ENCODE measurements around the gene LASP1.
"Not testable (repeated sequence)": the region's sequence is repeated elsewhere in the genome, so short reads cannot be mapped to it uniquely, and the experiment has no call there.

Gene LASP1

GRCh38 chr17:38910325-38910724 lies 40.5 kb downstream of the LASP1 start:
- DNase-seq (ENCODE audit: low read depth) = no peak

- DNase-seq (ENCODE audit: low read depth) = no peak
These were observed 41.3 kb downstream of the LASP1 start for GRCh38 chr17:38911081-38911730.

DNA sequence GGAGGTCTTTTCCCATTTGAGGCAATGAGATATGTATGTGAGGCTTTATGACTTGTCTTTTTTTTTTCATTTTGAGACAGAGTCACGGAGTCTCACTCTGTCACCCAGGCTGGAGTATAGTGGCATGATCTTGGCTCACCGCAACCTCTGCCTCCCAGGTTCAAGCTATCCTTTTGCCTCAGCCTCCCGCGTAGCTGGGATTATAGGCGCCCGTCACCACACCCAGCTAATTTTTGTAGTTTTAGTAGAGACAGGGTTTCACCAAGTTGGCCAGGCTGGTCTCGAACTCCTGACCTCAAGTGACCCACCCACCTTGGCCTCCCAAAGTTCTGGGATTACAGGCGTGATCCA lies 41.8 kb downstream of the LASP1 start:
- not testable (repeated sequence) for DNase-seq (ENCODE audit: low read depth)

DNA sequence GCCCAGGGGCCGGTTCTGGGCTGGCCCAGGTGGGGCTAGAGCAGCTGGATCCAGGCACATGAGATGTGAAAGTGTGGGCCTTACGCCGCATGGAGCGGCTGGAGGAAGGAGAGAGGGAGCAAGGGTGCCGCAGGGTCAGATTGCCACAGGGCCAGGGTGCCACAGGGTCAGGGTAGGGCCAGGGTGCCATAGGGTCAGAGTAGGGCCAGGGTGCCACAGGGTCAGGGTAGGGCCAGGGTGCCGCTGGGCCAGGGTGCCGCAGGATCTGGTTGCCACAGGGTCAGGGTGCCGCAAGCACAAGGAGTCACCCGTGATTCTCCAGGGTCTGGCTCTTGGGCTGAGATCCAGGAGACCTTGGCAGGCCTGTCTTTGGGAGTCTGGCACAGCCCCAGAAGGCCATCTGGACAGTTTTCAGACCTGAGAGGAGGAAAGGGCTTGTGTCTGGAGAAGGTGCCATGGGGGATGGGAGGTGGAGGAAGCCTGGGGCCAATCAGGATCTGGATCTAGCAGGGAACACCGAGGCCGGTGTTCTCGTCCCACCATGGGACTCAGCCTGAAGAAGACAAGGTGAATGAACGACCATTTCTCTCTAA lies 42.5 kb downstream of the LASP1 start:
- no peak for DNase-seq (ENCODE audit: low read depth)

DNA sequence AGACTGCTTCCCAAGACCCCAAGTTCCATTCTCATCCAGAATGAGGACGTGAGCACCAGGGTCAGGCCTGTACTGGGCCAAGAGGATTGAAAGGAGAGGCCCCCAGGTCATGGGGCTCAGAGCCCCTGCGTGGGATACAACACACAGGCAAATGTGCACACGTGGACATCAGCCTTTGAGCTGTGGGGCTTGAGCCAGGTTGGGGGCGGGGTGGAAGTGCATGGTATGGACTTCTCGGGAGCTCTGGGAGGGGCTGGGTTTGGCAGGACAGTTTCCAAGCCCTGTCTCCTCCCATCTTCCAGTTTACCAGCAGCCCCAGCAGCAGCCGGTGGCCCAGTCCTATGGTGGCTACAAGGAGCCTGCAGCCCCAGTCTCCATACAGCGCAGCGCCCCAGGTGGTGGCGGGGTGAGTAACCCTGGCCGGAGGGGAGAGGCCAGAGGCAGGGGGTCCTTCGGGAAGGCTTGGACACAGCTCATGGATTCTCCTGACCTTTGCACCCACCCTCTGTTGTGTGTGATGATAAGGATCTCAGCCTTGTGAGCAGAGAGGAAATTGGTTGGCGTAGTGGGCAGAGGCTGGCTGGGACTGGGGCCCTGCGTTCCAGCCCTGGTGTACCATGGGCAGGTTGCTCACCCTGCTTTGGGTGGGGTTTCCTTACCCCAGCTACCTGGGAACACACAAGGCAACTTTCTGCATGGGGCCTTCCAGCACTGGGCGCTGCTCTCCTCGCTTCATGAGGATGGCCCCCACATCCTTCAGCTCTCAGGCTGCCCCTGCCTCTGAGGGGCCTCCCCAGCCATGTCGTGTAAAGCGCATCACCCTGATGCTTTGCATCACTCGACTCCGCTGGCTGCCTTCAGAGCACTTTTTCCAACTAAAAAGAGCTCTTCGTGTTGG lies 45.1 kb downstream of the LASP1 start:
- DNase-seq (ENCODE audit: low read depth) = no peak

DNA sequence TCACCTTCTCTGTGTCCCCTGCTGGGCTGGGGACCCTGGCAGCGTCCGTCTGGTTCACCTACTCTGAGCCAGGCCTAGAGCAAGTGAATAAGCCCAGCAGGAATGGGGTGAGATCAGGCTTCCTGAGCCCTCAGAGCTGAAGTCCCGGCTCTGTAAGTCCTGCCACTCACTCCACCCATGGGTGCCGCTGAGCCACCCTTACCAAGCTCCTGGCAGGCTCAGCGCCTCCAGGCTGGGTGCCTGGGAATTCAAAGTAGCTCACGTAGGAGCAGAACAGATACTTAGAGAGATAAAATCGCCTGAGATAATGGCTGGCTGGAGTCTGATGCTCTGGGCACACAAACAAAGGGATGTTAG lies 45.8 kb downstream of the LASP1 start:
- no peak for DNase-seq (ENCODE audit: low read depth)

DNA sequence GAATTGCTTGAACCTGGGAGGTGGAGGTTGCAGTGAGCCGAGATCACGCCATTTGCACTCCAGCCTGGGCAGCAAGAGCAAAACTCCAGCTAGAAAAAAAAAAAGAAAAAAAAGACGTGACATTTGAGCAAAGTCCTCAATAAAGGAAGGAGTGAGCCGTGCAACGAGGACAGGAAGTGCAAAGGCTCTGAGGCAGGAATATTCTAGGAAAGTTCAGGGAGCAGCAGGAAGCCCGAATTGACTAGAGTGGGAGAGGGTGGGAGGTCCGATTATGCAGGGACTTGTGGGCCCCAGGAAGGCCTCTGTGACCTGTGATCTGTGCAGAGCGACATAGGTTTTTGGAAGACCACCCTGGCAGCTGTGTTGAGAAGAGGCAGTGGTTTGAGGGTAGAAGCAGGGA lies 46.9 kb downstream of the LASP1 start:
- no peak for DNase-seq (ENCODE audit: low read depth)

- no peak for DNase-seq (ENCODE audit: low read depth)
These were observed 47.4 kb downstream of the LASP1 start for GRCh38 chr17:38917259-38917658.

DNA sequence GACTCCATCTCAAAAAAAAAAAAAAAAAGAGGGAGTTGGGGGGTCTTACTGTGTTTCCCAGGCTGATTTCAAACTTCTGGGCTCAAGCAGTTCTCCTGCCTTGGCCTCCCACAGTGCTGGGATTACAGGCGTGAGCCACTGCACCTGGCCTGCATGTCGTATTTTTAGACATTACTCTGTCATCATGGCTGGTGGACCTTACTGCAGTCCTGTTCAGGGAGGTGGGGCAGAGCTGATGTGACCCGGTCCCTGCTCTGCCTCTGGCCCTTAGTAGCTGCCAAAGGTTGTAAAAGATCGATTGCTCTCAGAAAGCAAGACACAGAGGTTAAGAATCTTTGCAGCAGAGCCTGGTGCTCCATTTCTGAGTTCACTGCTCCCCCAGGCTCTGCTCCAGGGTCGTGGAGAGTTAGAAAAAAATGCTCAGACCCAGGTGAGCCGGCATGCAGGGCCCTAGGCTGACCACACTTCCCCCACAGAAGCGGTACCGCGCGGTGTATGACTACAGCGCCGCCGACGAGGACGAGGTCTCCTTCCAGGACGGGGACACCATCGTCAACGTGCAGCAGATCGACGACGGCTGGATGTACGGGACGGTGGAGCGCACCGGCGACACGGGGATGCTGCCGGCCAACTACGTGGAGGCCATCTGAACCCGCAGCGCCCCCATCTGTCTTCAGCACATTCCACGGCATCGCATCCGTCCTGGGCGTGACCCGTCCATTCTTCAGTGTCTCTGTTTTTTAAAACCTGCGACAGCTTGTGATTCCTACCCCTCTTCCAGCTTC lies 48.5 kb downstream of the LASP1 start:
- DNase-seq (ENCODE audit: low read depth) = no peak

GRCh38 chr17:38918916-38919315 lies 49.1 kb downstream of the LASP1 start:
- DNase-seq (ENCODE audit: low read depth) = no peak

- no peak for DNase-seq (ENCODE audit: low read depth)
These were observed 49.6 kb downstream of the LASP1 start for GRCh38 chr17:38919316-38920078.

- no peak for DNase-seq (ENCODE audit: low read depth)
These were observed 50.8 kb downstream of the LASP1 start for GRCh38 chr17:38920374-38921291.

- no peak for DNase-seq (ENCODE audit: low read depth)
These were observed 52.0 kb downstream of the LASP1 start for GRCh38 chr17:38921756-38922411.

GRCh38 chr17:38922538-38923297 lies 52.9 kb downstream of the LASP1 start:
- no peak for DNase-seq (ENCODE audit: low read depth)

- DNase-seq (ENCODE audit: low read depth) = no peak
These were observed 55.6 kb downstream of the LASP1 start, which contains the start of gene LASP1NB for GRCh38 chr17:38925263-38925995. TSS of gene LASP1NB (plus strand) at chr17:38925614.

DNA sequence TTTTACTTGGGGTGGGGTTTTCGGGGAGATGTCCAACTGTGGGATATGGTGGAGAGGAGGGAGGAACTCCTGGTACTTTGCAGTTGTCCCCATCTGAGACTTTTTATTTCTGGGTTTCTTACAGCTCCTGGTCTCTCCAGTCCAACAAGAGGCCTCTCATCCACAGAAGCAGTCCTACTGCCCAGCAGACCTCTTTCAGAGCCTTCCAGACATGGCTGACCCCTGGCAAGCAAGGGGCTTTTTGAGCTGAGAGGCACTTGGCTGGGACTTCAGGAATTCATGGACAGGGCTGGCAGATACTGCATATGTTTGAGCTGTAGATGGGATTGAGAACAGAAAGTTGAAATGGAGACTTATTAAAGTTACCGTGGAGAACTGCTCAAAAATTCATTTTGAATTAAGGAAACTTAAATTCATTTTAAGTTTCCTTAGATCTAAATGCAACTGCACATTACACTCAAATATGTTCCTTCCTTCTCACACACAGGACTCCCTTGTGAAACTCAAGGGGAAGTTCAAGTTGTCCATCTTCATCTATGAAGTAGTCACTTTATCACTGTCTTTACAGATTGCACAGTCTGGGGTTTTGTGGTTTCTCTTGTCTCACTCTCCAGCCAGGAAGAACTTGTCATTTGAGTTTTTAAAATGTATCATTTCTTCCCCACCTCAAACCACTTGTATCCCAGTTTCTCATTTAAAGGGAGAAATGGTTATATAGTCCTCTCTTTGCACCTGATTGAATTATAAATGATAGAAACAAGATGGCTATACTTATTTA lies 56.6 kb downstream of the LASP1 start:
- DNase-seq (ENCODE audit: low read depth) = no peak

GRCh38 chr17:38930782-38931181 lies 60.9 kb downstream of the LASP1 start:
- not testable (repeated sequence) for DNase-seq (ENCODE audit: low read depth)

DNA sequence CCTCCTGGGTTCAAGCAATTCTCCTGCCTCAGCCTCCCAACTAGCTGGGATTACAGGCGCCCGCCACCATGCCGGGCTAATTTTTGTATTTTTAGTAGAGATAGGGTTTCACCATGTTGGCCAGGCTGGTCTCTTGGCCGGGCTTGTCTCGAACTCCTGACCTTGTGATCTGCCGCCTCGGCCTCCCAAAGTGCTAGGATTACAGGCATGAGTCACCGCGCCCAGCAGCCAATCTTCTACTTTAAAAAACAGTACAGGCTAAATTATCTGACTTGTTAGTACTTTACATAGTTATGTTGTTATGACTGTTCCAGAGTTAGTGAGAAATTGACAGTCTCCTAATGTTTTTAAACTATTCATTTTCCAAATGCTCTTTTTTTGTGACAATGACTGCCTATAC lies 64.1 kb downstream of the LASP1 start:
- not testable (repeated sequence) for DNase-seq (ENCODE audit: low read depth)

All from activated gamma-delta T cell treated with anti-CD3 and anti-CD28 coated beads, Interleukin-2, amount 50 U/mL, for 16 hours (primary cell).